HepG2 (cell line): Measurements from ENCODE around the gene CD7. TPM values are rescaled to one million over a fixed set of nuclear protein-coding genes. Genes with fewer than 3 reads are reported as not detected.
A peak's percentile ranks its signal among the peaks of the same experiment; 100 is the strongest.

ENCODE experiments used
- CBX5 ChIP-seq: sonication (generic); formaldehyde crosslinking; IDR thresholded peaks from 2 replicates; pipeline ENCODE4 v1.4.0; 2020; ENCODE audit warnings: missing genetic modification reagents, borderline replicate concordance
- CCAR2 ChIP-seq: fragments of 200-400 bp; formaldehyde crosslinking; optimal IDR thresholded peaks from 2 replicates; pipeline ENCODE3; 2018; ENCODE audit warnings: low read depth, mild to moderate bottlenecking, low read length, moderate library complexity
- GTF2F1 ChIP-seq: fragments of 150-350 bp; IDR thresholded peaks from 2 replicates; pipeline ENCODE4 v1.6.1; 2014; ENCODE audit warnings: low read length
- HIVEP1 ChIP-seq: sonication (generic); formaldehyde crosslinking; IDR thresholded peaks from 2 replicates; pipeline ENCODE4 v1.4.0; 2020; ENCODE audit warnings: mild to moderate bottlenecking, missing genetic modification reagents
- KDM4B ChIP-seq: sonication (generic); formaldehyde crosslinking; IDR thresholded peaks from 2 replicates; pipeline ENCODE4 v1.4.0; 2020; ENCODE audit warnings: missing genetic modification reagents
- MEIS2 ChIP-seq: sonication (generic); formaldehyde crosslinking; IDR thresholded peaks from 2 replicates; pipeline ENCODE4 v1.9.0; 2021; ENCODE audit warnings: mild to moderate bottlenecking, missing genetic modification reagents
- NPAS2 ChIP-seq: sonication (generic); formaldehyde crosslinking; IDR thresholded peaks from 2 replicates; pipeline ENCODE4 v1.8.0; 2022; ENCODE audit warnings: mild to moderate bottlenecking, missing genetic modification reagents, borderline replicate concordance
- TAF15 ChIP-seq: fragments of 200-400 bp; formaldehyde crosslinking; IDR thresholded peaks from one replicate; pipeline ENCODE4 v1.6.1; 2018; ENCODE audit warnings: mild to moderate bottlenecking, low read depth, low read length; ENCODE audit not compliant: poor library complexity, severe bottlenecking
- TBP ChIP-seq: sonication (generic); formaldehyde crosslinking; IDR thresholded peaks from 2 replicates; pipeline ENCODE4 v1.5.0; 2020; ENCODE audit warnings: missing genetic modification reagents
- ZBTB38 ChIP-seq: sonication (generic); formaldehyde crosslinking; IDR thresholded peaks from 2 replicates; pipeline ENCODE4 v1.5.1; 2020; ENCODE audit warnings: mild to moderate bottlenecking, missing genetic modification reagents
- ZEB1 ChIP-seq: IDR thresholded peaks from 2 replicates; pipeline ENCODE4 v1.6.1; 2012; ENCODE audit warnings: mild to moderate bottlenecking, low read depth, inconsistent platforms; ENCODE audit not compliant: insufficient replicate concordance
- ZFP37 ChIP-seq: sonication (generic); formaldehyde crosslinking; IDR thresholded peaks from 2 replicates; pipeline ENCODE4 v1.4.0; 2020; ENCODE audit warnings: missing genetic modification reagents, borderline replicate concordance
- ZNF225 ChIP-seq: sonication (generic); formaldehyde crosslinking; IDR thresholded peaks from 2 replicates; pipeline ENCODE4 v1.4.0; 2020; ENCODE audit warnings: mild to moderate bottlenecking, missing genetic modification reagents
- ZNF282 ChIP-seq: fragments of 450-650 bp; IDR thresholded peaks from 2 replicates; pipeline ENCODE4 v1.6.1; 2018; ENCODE audit not compliant: partially characterized antibody
- ZNF335 ChIP-seq: sonication (generic); formaldehyde crosslinking; IDR thresholded peaks from 2 replicates; pipeline ENCODE4 v1.4.0; 2020; ENCODE audit warnings: missing genetic modification reagents
- ZNF83 ChIP-seq: sonication (generic); formaldehyde crosslinking; IDR thresholded peaks from 2 replicates; pipeline ENCODE4 v1.4.0; 2020; ENCODE audit warnings: missing genetic modification reagents, mild to moderate bottlenecking, borderline replicate concordance
- polyA plus RNA-seq, 8 experiments: library from polyadenylated mRNA; depleted of rRNA in 3 of 8; stranded (reverse) in 7 of 8; unstranded in 1 of 8; fragments of >200 nt; fragmentation: Illumina TruSeq in 4 of 8; extraction: Trizol in 4 of 8; gene quantifications; 2 replicates each; pipeline versions ENCODE4 v1.2.1 to v1.2.3, GENCODE V29; 2011 to 2016; ENCODE audit warnings: low read depth in 4 of 8, missing spikeins in 1 of 8, mixed read lengths in 1 of 8; ENCODE audit not compliant: insufficient read depth in 1 of 8
- total RNA-seq, 5 experiments: library from RNA; depleted of rRNA; stranded (reverse); fragments of >200 nt; fragmentation: Illumina TruSeq; extraction: Trizol; gene quantifications; 2 replicates each; pipeline ENCODE4 v1.2.3, GENCODE V29; 2016; ENCODE audit warnings: low read depth in 1 of 5
- TF ChIP-seq, protein P1 (sequence below): IDR thresholded peaks from 2 replicates; pipeline ENCODE4 v1.6.1; 2016; ENCODE audit warnings: low read depth, missing genetic modification reagents, missing compliant biosample characterization
- TF ChIP-seq, protein P2 (sequence below): sonication (generic); formaldehyde crosslinking; IDR thresholded peaks from 2 replicates; pipeline ENCODE4 v1.4.0; 2020; ENCODE audit warnings: missing genetic modification reagents, mild to moderate bottlenecking, borderline replicate concordance
- TF ChIP-seq, protein P3 (sequence below): fragments of 450-650 bp; IDR thresholded peaks from 2 replicates; pipeline ENCODE4 v1.6.1; 2016
- TF ChIP-seq, protein P4 (sequence below): sonication (generic); formaldehyde crosslinking; IDR thresholded peaks from 2 replicates; pipeline ENCODE4 v1.4.0; 2020; ENCODE audit warnings: mild to moderate bottlenecking, missing genetic modification reagents

CD7 gene
- total and polyA plus RNA-seq, 2 of the 13 experiments (the other 11 are each of a cell fraction or from before 2014, with no cell fraction given): 67.6 to 76.4 TPM

DNA sequence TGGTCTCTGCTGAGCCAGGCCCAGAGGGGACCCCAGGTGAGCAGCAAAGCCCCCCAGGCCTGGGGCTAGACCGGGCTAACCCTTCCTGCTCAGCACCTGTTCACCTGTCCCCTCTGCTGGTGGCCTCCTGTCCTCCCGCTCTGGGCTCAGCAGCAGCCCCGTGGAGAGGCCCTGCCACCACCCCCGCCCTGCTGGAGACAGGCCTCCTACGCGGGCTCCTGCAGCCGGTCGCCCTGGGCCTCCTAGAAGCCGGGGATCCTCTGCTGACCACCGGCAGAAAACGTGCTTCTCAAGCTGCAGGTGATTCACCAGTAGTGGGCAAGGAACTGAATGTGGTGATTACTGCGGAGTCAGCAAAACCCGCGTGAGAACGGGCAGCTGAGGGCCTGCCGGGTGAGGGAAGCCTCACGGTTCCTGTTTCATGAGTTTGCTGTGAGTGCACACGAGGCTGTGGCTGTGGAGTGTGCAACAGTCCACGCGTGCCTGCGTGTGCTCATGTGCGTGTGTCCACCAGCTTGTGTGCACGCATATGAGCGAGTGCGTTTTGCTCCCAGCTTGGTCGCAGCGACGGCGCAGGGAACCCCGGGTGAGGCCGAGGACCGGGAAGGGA is 15.4 kb upstream of the CD7 start (continued):
- TF ChIP-seq, protein P1, sequence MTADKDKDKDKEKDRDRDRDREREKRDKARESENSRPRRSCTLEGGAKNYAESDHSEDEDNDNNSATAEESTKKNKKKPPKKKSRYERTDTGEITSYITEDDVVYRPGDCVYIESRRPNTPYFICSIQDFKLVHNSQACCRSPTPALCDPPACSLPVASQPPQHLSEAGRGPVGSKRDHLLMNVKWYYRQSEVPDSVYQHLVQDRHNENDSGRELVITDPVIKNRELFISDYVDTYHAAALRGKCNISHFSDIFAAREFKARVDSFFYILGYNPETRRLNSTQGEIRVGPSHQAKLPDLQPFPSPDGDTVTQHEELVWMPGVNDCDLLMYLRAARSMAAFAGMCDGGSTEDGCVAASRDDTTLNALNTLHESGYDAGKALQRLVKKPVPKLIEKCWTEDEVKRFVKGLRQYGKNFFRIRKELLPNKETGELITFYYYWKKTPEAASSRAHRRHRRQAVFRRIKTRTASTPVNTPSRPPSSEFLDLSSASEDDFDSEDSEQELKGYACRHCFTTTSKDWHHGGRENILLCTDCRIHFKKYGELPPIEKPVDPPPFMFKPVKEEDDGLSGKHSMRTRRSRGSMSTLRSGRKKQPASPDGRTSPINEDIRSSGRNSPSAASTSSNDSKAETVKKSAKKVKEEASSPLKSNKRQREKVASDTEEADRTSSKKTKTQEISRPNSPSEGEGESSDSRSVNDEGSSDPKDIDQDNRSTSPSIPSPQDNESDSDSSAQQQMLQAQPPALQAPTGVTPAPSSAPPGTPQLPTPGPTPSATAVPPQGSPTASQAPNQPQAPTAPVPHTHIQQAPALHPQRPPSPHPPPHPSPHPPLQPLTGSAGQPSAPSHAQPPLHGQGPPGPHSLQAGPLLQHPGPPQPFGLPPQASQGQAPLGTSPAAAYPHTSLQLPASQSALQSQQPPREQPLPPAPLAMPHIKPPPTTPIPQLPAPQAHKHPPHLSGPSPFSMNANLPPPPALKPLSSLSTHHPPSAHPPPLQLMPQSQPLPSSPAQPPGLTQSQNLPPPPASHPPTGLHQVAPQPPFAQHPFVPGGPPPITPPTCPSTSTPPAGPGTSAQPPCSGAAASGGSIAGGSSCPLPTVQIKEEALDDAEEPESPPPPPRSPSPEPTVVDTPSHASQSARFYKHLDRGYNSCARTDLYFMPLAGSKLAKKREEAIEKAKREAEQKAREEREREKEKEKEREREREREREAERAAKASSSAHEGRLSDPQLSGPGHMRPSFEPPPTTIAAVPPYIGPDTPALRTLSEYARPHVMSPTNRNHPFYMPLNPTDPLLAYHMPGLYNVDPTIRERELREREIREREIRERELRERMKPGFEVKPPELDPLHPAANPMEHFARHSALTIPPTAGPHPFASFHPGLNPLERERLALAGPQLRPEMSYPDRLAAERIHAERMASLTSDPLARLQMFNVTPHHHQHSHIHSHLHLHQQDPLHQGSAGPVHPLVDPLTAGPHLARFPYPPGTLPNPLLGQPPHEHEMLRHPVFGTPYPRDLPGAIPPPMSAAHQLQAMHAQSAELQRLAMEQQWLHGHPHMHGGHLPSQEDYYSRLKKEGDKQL: no peak
- TF ChIP-seq, protein P2, sequence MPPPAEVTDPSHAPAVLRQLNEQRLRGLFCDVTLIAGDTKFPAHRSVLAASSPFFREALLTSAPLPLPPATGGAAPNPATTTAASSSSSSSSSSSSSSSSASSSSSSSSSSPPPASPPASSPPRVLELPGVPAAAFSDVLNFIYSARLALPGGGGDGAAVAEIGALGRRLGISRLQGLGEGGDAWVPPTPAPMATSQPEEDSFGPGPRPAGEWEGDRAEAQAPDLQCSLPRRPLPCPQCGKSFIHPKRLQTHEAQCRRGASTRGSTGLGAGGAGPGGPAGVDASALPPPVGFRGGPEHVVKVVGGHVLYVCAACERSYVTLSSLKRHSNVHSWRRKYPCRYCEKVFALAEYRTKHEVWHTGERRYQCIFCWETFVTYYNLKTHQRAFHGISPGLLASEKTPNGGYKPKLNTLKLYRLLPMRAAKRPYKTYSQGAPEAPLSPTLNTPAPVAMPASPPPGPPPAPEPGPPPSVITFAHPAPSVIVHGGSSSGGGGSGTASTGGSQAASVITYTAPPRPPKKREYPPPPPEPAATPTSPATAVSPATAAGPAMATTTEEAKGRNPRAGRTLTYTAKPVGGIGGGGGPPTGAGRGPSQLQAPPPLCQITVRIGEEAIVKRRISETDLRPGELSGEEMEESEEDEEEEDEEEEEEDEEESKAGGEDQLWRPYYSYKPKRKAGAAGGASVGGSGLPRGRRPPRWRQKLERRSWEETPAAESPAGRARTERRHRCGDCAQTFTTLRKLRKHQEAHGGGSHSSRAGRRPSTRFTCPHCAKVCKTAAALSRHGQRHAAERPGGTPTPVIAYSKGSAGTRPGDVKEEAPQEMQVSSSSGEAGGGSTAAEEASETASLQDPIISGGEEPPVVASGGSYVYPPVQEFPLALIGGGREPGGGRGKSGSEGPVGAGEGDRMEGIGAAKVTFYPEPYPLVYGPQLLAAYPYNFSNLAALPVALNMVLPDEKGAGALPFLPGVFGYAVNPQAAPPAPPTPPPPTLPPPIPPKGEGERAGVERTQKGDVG (CRISPR knock-in tag): peak; percentile 52; the same call in 1 of the 2 replicates
- TF ChIP-seq ZBTB38 (CRISPR knock-in tag): peak; percentile 98
- TF ChIP-seq CBX5 (CRISPR knock-in tag): no peak
- TF ChIP-seq MEIS2 (CRISPR knock-in tag): no peak
- no peak for TF ChIP-seq ZNF83 (CRISPR knock-in tag)
- no peak for TF ChIP-seq NPAS2 (CRISPR knock-in tag)
- no peak for TF ChIP-seq TBP (CRISPR knock-in tag)
- no peak for TF ChIP-seq CCAR2
- TF ChIP-seq ZNF282: no peak
- peak; percentile 35 for TF ChIP-seq ZEB1
- TF ChIP-seq KDM4B (CRISPR knock-in tag): no peak
- no peak for TF ChIP-seq ZFP37 (CRISPR knock-in tag)
- TF ChIP-seq HIVEP1 (CRISPR knock-in tag): peak; percentile 66
- TF ChIP-seq GTF2F1: no peak
- TF ChIP-seq, protein P3, sequence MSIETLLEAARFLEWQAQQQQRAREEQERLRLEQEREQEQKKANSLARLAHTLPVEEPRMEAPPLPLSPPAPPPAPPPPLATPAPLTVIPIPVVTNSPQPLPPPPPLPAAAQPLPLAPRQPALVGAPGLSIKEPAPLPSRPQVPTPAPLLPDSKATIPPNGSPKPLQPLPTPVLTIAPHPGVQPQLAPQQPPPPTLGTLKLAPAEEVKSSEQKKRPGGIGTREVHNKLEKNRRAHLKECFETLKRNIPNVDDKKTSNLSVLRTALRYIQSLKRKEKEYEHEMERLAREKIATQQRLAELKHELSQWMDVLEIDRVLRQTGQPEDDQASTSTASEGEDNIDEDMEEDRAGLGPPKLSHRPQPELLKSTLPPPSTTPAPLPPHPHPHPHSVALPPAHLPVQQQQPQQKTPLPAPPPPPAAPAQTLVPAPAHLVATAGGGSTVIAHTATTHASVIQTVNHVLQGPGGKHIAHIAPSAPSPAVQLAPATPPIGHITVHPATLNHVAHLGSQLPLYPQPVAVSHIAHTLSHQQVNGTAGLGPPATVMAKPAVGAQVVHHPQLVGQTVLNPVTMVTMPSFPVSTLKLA: no peak
- no peak for TF ChIP-seq TAF15
- no peak for TF ChIP-seq ZNF335 (CRISPR knock-in tag)
- TF ChIP-seq, protein P4, sequence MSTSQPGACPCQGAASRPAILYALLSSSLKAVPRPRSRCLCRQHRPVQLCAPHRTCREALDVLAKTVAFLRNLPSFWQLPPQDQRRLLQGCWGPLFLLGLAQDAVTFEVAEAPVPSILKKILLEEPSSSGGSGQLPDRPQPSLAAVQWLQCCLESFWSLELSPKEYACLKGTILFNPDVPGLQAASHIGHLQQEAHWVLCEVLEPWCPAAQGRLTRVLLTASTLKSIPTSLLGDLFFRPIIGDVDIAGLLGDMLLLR (CRISPR knock-in tag): 0 out of 2 replicates have a peak, but pooled peaks have one; percentile 37
- peak; percentile 6; the same call in 1 of the 2 replicates for TF ChIP-seq ZNF225
